Astrocyte of the spinal cord (primary cell): ENCODE data around the gene MTHFSD.

Experiments
- DNase-seq: peaks from one replicate; pipeline ENCODE4 v3.0.0; 2011; ENCODE audit warnings: low read depth, low spot score
- H3K4me3 ChIP-seq: 2 replicates; pipeline ENCODE4 v1.5.1; 2011; ENCODE audit warnings: low read depth, mild to moderate bottlenecking, low read length, moderate library complexity
- CTCF ChIP-seq: IDR thresholded peaks from 2 replicates; pipeline ENCODE4 v1.5.1; 2012; ENCODE audit warnings: low read depth, mild to moderate bottlenecking, low read length, inconsistent platforms
- in situ Hi-C: cut with HindIII; loops from 2 replicates; pipeline ENCODE4 v1.10.0; 2017; ENCODE audit warnings: low sequenced_read_pairs

MTHFSD gene

GRCh38 chr16:86597880-86598606, 43.0 kb upstream of the MTHFSD start:
- in situ Hi-C loops = no loop called here
- no peak for DNase-seq
- no peak for TF ChIP-seq CTCF
- no peak overlapping the region for H3K4me3 ChIP-seq

GRCh38 chr16:86597126-86597879, 42.3 kb upstream of the MTHFSD start:
- in situ Hi-C loops = no loop called here
- no peak for TF ChIP-seq CTCF
- DNase-seq = no peak
- H3K4me3 ChIP-seq = no peak overlapping the region

DNA sequence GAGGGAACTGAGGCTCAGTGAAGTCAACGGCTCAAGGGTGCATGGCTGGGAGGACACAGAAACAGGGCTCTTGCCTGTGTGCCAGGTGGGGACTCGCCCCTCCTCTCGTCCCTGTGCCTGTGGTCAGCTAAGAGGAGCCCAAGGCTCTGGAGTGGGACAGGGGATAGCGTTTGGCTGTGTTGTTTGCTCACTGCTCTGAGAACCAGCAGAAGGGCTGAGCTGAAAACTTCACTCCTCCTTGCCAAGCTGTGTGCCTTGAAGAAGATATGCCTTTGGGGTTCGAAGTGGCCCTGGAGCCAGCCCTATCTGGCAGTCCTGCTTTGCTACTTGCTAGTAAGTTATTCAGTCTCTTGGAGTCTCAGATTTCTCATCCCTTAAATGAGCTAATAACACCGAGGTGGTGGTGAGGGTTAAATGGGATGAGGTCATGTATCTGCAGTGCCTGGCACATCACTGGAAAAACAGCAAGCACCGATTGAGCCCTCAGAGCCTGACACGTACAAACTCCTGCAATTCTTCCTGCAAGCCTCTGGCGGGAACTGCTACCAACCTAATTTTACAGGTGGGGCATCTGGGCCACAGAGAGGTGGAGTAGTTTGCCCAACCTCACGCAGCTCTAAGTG, 41.1 kb upstream of the MTHFSD start:
- no peak for DNase-seq
- H3K4me3 ChIP-seq = no peak overlapping the region
- in situ Hi-C loops = no loop called here
- TF ChIP-seq CTCF = no peak

- peak; percentile 73 for DNase-seq
- no peak overlapping the region for H3K4me3 ChIP-seq
- TF ChIP-seq CTCF = no peak
- in situ Hi-C loops = no loop called here
Observed at GRCh38 chr16:86594721-86595120, 39.7 kb upstream of the MTHFSD start.

DNA sequence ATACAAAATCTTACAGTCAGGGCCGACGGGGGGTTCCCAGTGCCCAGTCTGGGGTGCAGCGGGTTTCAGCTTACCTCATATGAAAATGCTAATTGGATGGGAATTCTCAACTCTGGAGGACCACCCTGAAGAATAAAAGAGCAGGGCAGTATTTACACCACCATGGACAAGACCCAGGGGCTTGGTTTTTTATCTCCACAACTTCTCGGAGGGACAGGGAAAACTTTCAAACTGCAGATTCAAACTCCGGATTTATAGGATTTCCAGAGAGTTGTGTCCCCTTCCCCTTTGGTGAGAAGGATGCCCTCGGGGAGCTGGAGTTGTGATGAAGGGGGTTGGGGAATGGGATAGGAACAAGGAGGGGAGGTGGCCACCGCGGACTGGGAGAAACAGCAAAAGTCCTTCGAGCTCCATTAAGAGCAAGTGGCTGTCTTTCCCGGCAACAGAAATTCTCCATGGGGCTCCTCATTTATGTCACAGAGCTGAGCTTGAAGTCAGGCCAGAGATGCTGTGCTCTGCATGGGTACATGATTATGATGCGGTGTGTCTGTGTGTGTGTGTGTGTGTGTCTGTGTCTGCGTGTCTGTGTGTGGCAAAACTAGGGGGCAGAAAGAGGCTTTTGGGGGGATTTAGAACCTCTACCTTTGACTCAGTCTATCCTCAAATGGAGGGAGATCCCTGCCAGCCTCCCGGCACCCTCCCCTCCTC, 39.0 kb upstream of the MTHFSD start:
- in situ Hi-C loops = no loop called here

More for the DNA sequence above, 39.0 kb upstream of the MTHFSD start:
- peak; percentile 45 for DNase-seq
- no peak for TF ChIP-seq CTCF
- no peak overlapping the region for H3K4me3 ChIP-seq
